ENCODE measurements around the gene RPN1.
"Not testable (repeated sequence)": the region's sequence is repeated elsewhere in the genome, so short reads cannot be mapped to it uniquely, and the experiment has no call there.

The RPN1 gene

DNA sequence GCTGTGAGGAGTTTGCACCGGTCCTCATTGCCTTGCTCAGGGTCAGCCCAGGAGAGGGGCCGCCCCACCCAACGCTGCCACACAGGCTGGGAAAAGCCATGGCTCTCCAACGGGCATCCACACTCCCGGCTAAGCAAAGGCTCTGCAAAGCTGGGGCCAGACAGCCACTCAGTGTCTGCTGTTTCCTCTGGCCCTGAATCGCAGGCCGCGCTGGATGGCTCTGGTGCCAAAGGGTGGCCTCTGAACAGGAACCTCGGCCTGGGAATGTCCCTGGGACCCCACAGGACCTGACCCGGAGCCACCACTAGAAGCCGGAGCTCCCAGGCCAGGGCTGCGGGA lies 42.9 kb downstream of the RPN1 start:
- no peak for DNase-seq

DNA sequence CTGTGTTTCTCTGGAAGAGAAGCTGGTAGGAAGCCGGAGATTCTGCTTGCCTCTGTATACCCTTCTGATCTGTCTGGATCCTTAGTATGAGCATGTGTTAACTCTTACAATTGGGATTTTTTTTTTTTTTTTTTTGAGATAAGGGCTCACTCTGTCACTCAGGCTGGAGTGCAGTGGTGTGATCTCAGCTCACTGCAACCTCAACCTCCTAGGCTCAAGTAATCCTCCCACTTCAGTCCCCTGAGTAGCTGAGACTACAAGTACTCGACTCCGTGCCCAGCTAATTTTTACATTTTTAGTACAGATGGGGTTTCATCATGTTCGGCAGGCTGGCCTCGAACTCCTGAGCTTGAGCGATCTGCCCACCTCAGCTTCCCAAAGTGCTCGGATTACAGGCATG lies 44.5 kb downstream of the RPN1 start:
- DNase-seq, result no peak

DNA sequence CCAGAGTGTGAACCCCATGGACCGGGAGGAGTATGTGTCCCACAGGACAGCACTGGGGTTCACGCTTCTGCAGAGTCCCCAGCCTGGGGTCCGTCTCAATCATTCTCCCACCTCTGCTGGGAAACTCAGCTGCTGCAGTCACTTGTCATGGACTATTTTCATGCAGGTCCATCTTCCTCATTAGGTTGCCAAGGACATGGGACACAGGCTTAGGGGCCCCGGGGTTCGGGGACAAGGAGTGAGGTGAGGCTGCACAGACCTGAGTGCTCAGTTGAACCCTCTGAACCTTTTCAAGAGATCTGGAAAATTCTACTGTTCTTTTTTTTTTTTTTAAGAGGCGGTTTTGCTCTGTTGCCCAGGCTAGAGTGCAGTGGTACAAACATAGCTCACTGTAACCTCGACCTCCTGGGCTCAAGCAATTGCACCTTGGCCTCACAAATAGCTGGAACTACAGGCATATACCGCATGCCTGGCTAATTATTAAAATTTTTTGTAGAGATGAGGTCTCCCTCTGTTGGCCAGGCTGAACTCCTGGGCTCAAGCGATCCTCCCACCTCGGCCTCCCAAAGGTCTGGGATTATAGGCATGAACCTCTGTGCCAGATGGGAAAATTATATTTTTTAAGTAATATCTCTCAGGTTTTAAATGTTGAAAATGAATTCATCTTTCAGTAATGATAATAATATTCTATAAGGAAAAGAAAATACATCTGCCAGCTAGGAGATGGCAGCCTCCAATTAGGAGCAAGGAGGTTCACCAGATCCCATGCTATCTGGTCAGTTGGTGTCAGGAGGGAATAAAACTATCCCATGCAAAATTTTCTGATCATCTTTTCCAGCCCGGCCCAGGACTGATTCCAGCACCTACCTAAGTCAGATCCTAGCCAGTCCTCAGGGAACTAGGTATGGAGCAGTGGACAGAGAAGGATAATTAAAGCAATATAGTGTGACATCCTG lies 45.2 kb downstream of the RPN1 start:
- no peak for DNase-seq

DNA sequence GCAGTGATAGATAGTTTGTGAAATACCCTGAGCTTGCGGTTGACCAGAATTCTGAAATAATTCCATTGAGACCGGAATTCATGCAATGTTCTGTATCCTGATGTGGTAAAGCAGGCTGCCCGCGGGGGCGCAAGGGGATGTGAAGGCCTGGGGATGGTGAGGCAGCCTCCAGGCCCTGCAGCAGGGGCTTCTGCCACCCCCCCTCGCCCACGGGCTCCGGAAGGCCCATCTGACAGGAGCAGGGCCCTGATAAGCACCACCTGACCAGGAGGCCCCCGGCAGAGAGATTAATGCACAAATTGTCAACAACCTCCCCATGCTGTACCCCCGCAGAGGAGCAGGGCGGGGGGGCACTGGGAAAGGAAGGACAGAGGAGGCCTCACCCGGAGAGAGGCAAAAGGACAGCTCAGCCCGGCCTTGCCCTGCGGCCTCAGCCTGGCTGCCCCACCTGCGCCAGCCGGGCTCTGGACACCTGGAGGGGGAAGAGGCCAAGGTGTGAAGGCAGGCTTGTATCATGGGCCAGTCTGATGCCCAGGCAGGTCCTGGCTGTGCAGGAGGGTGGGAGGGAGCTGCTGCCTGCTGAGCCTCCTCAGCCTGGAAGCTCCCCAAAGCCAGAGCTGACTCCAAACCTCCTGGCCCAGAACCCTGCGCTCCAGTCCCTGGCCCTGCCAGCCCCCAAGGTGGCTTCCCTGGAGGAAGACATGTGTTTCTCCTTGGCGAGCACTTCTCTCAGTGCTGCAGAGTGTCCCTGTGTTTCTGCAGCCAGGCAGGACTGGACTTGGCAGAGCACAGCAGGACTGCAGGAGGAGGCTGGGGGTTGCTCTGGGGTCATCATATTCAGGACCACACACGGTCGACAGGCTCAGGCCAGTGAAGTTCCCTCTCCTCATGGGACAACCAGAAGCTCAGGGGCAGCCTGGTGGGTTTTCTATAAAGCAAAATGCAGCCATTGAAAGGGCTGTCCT lies 46.5 kb downstream of the RPN1 start:
- DNase-seq, result peak; percentile 42 to 53

DNA sequence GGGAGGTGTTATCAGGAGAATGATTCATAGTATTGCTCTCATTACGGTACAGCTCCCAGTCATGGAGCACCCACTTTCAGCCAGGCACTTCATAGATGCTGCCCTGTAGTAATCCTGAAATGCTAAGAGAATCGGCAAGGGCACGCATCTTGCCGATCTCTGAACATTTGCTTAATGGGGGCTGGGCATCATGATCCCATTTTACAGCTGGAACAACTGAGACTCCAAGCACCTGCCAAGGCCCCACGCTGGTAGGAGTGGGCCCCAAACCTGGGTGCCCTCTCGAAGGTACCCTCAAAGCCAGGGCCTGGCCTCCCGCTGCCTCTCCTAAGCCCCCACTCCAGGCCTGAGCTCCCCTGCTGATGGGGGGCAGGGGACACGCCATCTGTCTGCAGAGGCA lies 47.3 kb downstream of the RPN1 start:
- no peak for DNase-seq

DNA sequence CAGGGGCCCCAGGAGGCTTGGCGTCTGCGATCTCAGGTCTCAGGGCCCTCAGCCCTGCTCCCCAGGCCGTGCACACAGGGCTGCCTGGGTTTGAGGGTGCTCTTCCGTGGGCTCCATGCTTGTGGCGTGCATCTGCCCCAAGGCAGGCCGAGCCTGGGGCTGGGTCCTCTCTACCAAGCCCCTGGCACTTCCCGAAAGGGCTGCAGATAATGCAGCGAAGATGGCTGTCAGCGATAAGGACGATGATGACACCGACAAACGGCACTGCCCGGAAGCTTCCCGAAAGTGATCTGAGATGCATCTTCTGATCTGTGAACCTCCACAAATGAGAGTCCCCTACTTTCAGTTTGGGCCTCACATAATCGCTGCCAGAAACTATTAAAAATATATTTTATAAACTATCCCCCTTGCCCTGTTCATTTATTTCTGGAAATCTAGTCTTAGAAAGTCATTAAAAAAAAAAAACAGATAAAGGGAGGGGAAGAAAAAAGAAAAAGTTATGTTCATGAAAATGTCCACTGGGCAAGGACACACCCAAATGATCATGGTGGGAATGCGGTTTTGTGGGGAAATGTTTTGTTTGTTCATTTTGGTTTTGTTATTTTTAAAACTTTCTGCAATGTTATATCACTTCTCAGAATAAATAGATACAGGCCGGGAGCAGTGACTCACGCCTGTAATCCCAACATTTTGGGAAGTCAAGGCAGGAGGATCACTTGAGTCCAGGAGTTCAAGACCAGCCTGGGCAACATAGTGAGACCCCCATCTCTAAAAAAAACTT lies 51.5 kb downstream of the RPN1 start:
- DNase-seq, result peak in 1 of 2 donors; percentile 29

DNA sequence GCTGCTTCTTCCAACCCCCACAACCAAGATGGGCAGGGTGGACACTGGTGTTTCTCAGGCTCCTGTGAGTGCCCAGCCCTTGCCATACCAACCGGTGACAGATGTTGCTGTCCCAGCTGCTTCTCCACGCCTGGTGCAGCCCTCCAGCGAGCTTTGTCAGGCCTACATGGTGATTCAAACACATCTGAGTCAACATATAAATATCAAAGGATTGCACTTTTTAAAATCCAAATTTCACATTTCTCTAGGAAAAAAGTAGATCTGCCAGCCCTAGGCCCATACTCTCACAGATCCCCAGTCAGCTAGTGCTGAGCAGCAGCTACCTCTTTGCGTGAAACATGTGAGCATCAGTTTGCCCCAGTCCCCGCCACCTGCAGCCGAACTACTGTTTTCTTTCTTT lies 52.7 kb downstream of the RPN1 start:
- no peak for DNase-seq

DNA sequence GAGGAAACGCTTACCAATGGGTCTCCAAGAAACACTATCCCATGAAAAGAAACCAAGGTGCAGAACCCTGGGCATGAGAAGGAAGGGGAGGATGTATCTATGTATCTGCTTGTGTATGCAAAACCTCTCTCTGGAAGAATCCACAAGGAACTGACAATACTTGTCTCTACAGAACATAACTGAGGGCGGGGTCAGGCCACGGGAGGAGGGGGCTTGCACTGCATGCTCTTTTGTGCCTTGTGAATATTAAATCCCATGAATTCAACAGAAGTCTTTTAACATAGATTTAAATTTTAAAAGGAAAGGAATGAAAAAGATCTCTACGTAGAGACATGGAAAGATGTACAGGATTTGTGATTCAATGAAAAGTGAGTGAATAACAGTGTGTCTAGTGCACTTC lies 57.8 kb downstream of the RPN1 start:
- no peak for DNase-seq

DNA sequence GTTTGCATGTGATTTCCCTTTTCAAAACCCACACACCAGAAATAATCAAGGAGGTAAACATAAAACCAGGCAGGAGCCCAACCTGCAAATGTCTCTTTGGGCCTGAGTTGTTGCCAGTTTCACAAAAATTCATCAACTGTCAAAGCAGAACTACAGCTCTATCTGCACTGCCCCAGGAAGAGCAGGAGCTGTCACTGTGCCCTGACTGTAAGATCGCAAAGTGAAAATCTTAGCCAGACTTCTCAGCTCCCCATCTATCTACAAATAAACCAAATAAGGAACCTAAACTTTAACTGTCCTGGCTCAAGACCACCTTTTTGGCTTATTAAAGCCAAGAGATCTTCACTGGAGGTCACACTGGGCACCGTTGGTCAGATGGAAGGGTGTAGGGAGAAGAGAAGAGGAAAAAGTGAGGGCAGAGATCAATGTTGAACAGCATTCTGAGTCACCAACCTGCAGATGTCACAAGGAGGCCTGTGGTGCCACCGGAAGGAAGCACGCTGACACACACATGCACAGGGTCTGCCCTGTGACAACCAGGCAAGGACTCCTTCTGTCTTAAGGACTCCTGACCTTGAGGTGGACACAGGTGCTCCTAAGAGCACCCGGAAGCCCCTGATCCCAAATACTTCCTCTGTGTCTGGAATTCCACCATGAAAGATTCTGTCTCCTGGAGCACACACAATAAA lies 58.7 kb downstream of the RPN1 start:
- peak; percentile 31 to 67 for DNase-seq

DNA sequence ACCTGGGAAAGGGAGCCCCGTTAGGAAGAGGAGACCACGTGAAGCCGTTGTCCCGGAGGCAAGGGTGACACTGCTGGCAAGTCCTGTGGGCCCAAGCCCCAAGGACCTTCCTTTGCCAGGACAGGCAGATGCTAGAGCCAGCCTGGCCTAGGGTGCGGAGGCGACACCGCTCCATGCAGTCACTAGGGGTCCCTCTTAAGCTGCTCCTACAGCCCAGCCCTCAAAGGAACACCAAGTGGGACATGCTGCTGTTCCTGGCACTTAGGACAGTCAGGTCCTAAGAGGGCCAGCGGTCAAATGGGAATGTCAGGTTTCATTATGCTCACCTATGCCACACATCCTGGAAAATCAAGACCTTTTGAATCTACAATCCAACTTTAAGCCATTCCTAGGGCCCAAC lies 59.7 kb downstream of the RPN1 start:
- no peak for DNase-seq

DNA sequence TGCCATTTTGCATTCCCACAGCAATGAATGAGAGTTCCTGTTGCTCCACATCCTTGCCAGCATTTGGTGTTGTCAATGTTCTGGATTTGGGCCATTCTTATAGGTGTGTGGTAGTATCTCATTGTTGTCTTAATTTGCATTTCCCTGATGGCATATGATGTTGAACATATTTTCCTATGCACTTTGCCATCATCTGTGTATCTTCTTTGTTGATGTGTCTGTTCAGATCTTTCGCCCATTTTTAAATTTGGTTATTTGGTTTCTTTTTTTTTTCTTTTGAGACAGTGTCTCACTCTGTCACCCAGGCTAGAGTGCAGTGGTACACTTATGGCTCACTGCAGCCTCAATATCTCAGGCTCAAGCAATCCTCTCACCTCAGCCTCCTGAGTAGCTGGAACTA lies 60.6 kb downstream of the RPN1 start:
- not testable (repeated sequence) for DNase-seq

DNA sequence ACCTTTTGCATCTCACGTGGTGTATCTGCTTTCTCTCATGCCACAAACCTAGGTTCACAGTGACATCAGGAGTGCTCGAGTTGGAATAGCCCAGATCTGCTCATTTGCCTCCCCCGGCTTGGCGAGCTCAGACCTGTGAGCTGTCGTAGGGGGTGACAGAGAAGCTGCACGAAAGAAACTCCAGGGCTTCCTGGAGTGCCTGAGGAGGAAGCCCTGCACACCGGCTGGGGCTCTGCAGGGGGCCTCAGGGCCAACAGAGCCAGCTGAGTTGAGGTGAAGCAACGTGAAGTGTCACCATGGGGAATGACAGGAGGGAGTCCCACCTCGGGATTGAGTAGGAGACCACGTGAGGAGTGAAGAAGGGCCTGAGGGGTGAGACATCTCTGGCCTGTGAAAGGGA lies 62.5 kb downstream of the RPN1 start:
- DNase-seq, result no peak

DNA sequence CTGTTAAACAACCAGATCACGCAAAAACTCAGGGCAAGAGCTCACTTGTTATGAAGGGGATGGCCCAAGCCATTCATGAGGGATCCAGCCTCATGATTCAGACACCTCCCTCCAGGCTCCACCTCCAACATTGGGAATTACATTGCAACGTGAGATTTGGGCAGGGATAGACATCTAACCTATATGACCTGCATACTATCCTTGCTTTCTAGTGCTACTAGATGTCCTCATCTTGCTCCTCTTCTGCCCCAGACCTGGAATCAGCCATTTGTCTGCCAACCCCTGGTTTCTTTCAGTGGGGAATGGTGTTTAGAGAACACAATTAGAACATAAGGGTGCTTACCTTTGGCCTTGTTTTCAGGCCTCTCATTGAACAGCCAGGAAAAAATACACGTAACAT lies 63.2 kb downstream of the RPN1 start:
- DNase-seq, result no peak

DNA sequence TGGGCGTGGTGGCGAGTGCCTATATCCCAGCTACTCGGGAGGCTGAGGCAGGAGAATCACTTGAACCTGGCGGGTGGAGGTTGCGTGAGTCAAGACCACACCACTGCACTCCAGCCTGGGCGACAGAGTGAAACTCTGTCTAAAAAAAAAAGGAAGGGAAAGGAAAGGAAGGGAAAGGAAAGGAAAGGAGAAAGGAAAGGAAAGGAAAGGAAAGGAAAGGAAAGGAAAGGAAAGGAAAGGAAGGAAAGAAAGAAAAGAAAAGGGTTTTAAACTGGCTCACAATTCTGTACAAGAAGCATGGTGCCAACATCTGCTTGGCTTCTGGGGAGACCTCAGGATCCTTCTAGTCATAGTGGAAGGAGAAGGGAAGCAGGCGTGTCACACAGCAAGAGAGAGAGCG lies 63.7 kb downstream of the RPN1 start:
- not testable (repeated sequence) for DNase-seq

DNA sequence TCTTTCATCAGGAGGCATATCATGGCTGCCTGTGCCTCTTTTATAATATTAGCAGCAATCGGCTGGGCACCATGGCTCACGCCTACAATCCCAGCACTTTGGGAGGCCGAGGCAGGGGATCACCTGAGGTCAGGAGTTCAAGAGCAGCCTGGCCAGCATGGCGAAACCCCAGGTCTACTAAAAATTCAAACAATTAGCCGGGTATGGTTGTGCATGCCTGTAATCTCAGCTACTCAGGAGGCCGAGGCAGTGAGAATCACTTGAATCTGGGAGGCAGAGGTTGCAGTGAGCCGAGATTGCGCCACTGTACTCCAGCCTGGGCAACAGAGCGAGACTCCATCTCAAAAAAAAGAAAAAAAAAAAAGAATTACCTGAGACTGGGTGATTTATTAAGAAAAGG lies 64.2 kb downstream of the RPN1 start:
- not testable (repeated sequence) for DNase-seq

DNA sequence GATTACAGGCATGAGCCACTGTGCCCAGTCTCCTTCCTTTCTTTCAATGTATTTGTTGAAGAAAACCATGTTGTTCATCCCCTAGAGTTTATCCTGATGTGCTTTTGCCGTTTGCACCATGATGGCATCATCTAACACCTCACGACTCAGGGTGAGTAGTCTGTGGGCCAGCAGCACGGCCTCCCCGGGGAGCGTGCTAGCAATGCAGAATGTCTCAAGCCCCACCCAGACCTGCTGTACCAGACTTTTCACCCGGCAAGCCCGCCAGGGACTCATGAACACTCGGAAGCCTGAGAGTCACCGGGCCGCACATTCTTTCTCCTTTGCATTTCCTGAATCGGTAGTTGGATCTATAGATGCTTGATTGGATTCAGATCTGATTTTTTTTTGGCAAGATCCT lies 64.6 kb downstream of the RPN1 start:
- no peak for DNase-seq

DNA sequence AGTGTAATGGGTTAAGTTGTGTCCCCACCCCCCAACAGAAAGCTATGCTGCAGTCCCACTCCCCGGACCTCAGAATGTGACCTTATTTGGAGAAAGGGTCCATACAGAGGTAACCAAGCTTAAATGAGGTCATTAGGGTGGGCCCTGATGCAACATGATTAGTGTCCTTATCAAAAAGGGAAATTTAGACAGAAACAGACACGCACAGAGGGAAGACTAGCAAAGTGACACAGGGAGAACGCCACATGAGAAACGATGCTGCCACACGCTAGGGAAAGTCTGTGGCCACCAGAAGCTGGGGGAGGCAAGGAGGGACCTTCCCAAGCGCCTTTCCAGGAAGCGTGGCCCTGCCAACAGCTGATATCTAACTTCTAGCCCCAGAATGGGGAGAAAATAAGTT lies 65.4 kb downstream of the RPN1 start:
- no peak for DNase-seq

DNA sequence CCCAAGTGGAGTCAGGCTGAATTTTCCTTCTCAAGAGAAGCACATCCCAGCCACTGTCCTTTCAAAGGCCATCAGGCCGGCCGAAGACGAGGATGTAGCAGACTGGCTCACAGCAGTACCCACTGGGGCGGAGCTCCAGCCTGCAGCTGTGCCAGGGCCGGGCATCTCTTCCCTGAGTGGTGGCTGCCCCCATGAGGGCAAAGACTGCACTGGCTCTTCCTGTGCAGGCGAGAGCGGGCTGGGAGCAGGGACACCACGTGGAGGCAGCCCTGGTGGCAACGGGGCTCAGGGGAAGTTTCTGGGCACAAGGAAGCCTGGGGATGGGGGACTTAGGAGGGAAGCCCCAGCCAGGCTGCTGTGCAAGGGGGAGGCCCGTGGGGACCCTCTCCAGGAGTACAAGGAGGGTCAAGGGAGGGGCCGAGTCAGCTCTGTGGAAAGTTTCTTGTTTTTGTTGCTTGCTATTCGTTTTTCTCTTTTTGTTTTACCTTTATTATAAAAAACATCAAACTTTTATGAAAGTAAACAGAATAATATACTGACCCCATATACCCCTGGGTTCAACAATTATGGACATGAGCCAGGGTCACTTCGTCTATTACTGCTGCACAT lies 66.1 kb downstream of the RPN1 start:
- DNase-seq, result peak in 1 of 2 donors; percentile 67

DNA sequence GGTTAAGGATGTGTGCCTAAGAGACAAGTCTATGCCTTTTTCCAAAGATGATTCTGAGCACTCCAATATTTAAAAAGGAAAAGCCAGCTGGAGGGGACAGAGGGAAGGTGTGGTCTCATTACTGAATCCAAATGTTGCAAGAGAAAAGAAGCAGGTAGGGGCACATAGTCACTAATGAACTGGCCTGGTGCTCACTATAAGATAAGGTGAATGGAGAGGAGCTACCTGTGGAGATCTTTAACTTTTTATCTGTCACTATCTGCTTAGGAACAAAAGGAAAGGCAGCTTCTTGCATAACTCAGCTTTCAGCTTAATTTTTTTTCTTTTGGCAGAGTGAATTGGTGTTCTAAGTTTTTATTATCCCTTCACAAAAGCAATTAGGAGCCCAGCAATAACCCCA lies 69.1 kb downstream of the RPN1 start:
- DNase-seq, result no peak

DNA sequence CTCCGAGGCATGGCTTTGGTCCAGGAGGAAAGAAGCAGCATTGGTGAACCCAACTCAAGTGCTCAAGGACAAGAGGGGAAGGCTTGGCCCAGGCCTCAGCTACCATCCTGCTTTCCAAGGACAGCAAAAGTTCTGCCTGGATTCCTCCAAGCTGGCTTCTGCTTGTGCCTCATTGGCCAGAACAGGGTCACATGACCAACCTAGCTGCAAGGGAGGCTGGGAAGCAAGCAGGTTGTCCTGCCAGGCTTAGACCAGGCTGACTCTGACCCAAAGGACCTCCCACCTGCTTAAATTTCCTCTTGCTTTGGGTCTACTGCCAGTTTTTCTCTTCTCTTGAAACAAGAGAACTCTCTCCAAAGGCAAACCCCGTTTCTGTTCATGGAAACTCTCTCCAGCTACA lies 70.7 kb downstream of the RPN1 start:
- no peak for DNase-seq

DNA sequence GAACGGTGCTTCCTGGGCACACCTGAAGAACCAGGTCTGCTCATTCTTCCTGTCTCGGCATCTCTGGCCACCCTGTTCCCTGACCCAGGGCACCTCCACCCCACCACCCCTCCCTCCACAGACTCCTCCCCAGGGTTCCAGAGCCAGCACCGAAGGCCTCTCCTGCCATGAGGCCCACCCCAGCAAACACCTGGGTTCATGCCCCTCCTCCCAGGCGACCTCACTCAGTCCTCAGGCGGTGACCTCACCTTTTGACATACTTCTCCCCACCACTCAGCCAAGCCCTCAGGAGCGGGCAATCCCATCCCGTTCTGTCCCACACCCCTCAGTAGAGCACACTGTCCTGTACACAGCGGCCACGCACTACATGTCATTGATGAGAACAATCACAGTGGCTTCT lies 72.3 kb downstream of the RPN1 start:
- DNase-seq, result no peak

DNA sequence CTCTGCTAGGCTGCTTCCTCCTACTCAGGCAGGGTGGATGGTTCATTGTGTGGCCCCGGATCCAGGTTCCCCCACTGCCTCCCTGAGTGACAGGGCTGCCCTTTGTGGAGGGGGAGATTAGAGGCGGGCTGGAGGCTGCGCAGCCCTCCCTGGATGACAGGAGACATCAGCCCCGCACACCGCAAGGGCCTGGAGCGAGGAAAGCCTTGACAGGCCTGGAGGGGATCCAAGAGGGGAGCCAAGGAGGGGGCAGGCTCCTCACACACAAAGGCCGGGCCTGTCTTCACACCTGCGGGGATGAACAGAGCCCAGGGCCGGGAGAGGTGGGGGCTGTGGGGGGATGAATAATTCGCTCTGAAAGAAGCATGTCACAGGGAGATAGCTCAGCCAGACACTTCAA lies 72.9 kb downstream of the RPN1 start:
- no peak for DNase-seq

All from inflammatory macrophage (primary cell).